HG02852 (cell line): Measurements from ENCODE around the gene FXYD2.

Experiments
- ATAC-seq: cut with Tn5 transposase; IDR thresholded peaks from one replicate; pipeline ENCODE4 v1.9.1; 2021; ENCODE audit warnings: mild to moderate bottlenecking, moderate library complexity; ENCODE audit not compliant: unreplicated experiment

Gene FXYD2

DNA sequence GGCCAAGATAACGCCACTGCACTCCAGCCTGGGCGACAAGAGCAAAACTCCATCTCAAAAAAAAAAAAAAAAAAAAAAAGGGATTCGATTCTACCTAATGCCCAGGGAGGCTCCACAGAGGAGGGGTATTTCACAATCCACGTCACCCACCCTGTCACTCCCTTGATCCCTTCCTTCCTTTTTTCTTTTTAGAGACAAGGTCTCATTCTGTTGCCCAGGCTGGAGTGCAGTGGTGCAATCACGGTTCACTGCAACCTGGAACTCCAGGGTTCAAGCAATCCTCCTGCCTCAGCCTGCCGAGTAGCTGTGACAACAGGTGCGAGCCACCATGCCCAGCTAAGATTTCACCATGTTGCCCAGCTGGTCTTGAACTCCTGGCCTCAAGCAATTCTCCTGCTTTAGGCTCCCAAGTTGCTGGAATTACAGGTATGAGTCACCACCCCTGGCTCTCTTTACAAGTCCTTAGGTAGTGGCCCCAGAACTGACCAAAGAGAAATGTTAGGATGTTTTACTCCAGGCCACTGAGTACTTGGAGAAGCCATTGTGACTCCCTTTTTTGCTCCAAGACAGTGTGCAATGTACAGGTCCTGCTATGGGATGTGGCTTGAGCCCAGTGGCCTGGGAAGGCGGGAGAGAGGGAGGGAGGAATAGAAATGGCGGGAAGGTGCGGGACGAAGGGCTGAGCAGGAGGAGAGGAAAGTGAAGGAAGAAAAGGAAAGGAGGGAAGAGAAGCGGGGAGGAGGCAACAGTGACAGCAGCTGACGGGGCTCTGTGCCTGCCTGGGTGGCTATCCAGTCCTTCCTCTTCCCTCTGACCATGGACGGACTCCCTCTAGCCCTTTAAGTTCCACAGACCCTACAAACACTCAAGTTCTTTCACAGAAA lies 11.8 kb upstream of the FXYD2 start:
- no peak for ATAC-seq

DNA sequence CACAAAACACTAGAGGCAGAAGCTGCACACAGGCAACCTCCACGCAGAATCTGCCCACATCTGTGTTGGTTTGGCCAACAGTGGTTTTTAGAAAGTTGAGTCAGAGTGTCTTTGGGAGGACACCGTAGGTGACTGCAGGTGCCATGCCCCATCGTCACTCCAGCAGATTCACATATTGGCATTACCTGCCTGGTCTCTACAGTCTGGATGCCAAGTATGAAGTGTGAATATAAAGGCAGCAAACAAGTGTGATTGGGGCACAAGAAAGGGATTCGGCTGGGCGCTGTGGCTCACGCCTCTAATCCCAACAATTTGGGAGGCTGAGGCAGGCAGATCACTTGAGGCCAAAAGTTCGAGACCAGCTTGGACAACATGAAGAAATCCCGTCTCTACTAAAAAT lies 11.0 kb upstream of the FXYD2 start:
- no peak for ATAC-seq

DNA sequence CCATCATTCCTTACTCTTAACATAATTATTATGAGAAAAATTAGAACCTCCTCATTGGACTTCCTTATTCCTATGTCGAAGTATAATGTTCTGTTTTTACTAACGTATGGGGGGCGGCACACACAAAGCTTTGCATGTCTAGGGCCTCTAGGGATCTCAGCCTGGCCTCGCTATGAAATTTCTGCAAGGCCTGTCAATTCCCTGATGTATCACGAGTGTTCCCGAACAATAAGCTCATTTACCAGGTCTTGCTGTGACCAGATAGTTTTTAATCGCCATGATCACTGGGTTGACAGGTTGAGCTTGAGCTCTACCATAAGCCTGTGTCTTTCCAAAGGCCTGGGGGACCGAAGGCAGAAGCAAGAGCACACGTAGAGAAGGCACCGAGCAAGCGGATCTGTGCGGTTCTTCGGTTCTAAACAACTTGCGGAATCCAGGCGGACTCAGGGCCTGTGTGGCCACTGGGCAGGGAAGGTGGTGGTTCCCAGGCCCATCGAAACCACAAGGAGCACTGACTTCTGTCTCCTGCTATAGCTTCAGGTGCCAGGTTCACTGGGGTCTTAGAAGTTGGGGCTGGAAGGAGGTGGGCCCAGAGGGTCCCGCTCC lies 10.4 kb upstream of the FXYD2 start:
- no peak for ATAC-seq

DNA sequence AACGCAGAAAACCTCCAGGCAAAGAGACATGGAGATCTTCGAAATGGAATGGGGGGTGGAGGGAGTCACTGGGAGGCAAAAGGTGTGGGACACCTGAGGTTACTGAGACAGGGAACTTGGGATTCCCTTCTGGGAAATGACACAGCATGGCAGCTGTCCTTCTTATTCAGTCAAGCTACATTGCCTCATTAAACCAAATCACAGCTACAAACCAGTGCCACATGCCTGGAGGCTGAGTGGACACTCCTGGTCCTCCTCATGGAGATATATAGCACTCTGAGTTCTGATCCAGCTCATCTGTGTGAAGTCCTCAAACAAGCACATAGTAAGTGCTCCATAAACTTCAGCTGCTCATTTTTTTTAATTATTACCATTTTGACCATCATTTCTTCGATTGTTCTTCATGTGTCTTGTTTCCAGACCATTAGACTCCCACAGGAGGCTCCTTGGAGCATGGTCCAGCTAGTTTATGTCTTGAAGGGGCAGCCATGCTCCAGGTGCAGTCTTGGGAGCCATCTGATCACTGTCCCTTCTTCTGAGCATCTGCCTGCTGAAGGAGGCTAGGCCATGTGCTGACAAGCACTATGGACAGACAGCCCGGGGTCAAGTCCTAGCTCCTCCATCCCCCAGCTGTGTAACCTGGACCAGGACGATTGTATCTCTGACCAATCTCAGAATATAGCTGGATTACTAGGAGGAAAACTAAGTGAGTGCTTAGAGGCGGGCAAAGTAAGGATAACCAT lies 9.7 kb upstream of the FXYD2 start:
- no peak for ATAC-seq

DNA sequence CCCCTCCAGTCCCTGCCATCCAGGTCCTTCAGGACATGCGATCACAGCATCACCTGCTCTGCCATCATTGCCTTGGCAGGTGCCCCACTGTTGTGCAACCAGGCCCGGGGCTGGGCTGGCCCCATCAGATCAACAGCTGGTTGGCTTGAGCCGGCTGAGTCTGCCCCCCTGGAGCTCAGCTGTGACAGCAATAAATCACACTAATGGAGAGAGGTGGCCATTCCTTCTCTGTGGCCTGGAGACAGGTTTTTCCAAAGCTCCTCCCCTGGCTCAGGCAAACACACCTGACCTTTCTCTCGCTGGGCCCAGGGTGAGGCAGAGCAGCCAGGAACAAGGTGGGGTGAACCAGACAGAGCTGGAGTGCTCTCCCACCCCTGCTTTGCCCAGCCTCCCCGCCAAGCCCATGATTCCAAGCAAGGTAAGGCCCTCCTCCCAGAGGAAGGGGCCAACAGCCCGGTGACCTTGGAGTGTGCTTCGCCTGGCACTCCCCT lies 8.9 kb upstream of the FXYD2 start:
- ATAC-seq: no peak

DNA sequence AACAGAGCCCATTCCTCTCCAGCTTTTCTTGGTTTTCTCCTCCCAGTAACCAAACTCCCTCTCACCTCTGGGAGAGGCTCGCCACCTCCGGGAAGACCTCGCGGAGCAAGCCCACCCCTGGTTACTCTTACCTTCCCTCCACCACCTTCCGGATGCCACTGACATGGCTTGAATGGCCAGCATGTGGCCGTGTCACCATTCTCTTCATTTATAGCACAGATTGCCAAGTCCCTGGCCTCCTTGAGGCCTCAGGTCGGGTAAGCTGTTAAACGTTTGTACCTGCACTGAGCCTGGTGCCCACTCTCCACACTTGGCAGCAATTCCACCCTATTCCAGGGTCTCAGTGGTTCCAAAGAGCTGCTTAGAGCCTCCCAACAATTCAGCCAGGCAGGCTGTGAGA lies 8.0 kb upstream of the FXYD2 start:
- ATAC-seq: no peak

DNA sequence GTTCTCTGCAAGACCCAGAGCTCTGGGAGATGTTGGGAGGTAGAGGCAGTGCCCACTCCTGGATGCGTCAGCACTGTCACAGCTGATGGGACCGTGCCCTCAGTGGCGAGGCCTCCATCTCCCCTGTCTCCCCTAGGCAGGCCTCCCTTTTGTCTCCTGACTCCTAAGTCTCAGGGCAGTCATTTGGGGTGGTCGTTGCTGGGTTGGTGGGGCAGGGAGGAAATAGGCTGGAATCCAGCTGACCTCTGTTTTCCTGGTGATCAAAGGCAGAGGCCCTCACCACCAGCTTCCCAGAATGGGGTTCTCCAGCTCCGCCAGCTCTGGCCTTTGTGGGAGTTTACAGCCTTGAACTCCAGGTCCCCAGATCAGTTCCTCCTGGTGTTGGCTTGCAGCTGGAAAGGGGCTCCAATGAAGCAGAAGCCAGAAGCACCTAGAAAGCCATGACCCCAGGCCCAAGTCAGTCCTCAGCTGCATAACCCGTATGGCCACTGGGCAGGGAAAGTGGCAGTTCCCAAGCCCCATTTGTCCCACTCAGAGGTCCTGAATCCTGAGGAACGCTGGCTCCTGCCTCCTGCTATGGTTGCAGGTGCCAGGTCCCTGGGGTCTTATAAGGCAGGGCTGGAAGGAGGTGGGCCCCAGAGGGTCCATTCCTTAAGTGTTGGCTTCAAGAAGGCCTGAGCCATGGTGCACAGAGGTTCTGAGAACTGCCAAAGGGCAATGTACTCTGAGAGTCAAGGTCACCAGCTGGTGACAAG lies 7.3 kb upstream of the FXYD2 start:
- no peak for ATAC-seq

DNA sequence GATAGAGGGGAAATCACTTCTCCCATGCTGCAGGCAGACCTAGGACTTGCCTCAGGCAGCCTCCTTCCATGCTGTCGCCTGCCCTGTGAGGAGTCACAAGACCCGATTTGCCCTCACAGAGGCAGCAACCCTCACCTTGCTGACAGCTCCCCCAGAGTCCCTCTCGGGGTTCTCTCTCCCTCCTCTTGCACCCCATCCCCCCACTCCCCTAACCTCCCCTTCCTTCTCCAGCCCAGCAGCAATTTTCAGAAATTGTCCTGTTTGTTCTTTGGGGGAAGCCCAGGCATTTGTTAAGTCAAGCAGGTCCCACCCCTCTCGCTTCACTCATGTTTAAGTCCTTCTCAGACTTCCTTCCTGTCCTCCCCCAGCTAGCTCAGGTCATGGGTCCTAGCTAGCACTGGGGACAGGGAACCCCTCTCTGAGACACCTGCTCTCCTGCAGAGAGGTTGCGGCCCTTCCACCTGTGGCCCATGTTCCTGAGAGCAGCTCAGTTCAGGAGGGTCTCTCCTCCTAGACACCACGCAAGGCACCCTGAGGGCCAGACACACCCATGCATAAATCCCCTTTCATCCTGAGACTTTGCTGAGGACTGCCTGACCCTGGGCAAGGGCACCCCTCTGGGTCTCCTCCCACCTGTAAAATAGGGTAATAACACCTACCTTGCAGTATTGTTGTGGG lies 6.3 kb upstream of the FXYD2 start:
- no peak for ATAC-seq

DNA sequence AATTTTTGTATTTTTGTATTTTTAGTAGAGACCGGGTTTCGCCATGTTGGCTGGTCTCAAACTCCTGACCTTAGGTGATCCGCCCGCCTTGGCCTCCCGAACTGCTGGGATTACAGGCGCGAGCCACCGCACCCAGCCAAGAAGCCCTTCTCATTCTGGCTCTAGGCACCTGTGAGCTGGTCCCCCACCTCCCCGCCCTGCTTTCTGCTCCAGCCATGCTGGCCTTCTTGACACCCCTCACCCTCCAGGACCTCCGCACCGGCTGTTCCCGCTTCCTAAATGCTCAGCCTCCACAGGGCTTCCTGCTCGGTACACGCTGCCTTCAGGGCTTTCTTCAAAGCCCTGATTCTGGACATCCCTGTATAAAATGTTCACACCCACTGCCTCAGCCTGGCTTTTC lies 5.5 kb upstream of the FXYD2 start:
- ATAC-seq: no peak

DNA sequence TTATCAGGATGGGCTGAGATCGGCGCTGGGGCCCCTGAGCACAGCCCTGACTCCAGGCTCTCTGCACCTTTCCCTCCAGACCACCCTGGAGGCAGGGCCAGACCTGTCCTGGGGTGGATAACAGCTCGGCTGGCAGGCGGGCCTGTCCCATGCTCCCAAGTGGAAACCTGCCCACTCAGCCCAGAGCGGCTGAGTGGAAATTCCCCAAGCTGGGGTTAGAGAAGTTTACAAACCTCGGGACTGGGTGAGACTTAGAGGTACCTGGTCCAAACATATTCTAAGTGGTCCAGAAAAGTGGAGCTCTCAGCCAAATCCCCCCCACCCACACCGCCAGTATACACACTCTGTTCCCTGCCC lies 4.8 kb upstream of the FXYD2 start:
- no peak for ATAC-seq

DNA sequence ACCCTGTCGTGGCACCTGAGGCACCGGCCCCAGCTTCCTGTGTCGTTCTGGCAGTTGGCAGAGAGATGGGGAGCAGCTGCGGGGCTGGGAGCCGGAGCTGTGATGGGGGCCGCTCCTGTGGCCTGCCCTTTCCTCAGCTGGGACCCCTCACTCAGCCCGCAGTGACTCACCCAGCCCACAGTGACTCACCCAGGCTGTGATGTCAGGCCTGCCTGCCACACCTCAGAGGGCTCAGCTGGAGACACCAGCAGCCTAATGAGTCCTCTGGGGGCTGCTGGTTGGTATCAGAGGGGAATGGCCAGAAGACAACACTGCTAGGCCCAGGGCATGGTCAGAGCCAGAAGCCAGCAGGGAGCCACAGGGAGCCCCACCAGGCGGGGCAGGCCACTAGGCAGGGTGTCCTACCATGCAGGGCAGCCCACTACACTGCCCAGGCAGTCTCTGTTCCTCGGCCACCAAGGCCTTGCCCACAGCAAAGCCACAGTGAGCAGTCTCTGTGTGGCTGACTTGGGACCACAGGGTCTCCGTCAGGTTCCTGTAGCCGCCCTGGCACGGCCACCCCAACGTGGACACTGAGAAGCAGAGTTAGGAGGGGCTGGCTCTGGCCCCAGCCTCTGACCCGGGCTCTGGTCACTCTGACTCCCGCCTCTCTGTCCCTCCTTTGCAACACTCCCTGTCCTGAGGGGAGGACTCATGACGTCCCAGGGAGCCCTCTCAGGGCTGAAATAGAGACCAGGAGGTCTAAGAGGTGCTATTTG lies 4.2 kb upstream of the FXYD2 start:
- ATAC-seq: no peak

DNA sequence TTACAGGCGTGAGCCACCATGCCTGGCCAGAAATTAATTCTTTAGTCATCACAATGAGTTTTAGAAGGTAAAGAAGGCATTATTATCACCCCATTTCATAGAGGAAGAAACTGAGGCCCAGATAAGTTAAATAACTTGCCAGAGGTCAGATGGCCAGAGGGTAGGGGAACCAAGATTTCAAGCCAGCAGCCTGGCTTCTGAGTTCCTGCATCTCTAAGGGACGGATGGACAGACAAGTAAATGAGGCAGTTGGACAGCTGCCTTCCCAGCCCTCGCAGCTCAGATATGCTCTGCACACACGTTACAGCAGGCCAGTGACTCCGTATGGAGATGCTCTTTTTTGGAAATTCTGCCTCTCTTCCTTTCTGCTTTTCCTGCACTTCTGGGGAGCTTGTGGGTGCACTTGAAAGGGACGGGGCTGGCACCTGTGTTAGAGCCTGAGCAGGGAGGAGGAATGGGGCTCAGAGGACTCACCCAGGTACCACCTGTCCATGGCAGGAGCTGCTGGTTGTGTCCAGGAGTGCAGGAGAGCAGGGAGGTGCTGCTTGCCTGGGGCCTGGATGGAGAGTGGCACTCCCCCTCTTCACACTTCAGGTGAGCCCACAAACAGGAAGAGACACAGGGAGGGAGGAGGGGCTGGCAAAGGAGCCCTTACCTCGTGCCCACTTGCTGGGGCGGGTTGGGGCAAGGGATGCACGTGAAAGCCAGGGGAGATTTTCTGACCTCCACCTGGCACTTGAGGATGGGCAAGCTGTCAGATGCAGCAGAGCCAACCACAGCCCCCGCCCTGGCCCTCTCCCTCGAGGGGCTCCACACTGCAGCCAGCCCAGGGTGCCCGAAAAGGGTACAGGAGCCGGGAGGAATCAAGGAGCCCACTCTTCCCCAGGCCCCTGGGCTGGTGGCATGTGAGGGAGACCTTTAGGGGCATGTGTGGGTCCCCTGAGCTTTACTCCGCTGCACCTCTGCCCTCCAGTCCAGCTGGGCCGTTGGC lies 3.3 kb upstream of the FXYD2 start:
- no peak for ATAC-seq

DNA sequence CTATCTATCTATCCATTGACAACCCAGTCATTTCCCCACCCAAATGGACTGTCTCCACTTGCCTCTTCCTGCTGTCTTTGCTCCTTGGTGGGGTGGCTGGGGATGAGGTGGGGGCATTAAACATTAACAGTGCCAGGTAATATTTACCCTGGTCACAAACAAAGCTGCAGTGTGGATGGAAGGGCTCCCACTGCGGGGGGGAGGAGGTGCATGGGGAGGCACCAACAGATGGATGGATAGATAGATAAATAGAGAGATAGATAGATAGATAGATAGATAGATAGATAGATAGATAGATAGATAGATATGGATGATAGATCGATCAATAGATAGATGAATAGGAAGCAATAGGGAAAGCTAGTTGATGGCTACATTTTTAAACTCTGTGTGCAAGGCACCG lies 2.3 kb upstream of the FXYD2 start:
- ATAC-seq: no peak

DNA sequence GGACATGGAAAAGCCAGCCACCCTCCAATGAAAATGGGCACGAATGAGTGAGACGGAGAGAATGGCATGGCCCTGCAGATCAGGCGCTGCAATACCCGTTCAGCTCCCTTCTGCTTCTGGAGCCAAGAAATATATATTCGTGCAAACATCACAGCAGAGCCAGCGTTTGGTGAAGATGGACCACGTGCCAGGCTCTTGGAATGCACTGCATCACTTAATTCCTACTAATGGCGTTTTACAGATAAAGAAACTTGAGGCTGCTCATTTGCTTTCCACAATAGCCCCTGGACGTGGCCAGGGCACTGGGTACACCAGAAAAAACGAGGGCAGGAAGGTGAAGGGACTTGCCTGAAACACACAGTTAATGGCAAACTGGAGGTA lies 1.6 kb upstream of the FXYD2 start:
- ATAC-seq: no peak

DNA sequence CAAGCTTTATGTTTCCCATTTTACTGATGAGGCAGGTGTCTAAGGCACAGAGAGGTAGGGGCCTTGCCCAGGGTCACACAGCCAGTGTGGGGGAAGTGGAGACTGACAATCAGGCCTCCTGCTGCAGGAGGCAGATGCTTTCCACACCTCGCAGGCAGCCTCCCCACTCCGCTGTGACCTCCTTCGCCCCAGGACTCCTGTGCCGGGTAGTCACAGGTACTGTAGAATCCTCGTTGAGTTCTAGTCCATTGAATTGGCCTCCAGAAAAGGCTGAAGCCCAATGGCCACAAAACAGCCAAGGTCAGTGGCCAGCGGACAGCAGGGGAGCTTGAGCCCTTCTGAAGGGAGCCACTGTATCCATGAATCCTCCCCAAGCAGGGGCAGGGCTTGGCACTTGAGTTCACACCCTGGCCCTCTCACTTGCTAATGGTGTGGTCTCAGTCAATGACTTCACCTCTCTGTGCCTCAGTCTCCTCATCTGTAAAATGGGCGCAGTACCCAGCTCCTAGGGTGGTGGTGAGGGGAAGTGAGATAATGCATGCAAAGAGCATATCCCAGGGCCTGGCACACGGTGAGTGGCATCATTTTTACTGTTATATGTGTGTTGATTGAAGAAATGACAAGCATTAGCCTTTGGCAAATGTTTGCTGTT lies 1.1 kb upstream of the FXYD2 start:
- ATAC-seq: no peak

DNA sequence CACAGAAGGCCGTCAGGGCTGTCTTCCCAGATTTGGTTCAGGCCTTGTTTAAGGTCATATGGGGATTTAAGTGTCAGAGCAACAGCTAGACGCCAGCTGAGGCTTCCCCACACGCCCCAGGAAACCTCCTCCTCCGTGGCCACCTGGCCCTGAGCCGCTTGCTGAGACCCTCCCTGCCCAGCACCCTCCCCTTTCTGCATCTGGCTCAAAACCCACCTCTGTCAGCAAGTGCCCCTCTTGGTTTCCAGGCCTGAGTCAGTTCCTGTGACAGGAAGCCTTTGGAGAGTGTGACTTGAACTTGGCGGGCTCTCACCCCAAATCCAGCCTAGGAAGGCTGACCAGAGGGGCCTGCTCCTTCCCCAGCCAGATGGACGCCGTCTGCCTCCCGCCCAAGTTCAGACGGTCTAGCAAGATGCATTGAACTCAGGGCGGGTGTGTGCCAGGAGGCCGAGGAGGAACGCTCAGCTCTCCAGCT lies 561 bp downstream of the FXYD2 start:
- ATAC-seq: no peak

DNA sequence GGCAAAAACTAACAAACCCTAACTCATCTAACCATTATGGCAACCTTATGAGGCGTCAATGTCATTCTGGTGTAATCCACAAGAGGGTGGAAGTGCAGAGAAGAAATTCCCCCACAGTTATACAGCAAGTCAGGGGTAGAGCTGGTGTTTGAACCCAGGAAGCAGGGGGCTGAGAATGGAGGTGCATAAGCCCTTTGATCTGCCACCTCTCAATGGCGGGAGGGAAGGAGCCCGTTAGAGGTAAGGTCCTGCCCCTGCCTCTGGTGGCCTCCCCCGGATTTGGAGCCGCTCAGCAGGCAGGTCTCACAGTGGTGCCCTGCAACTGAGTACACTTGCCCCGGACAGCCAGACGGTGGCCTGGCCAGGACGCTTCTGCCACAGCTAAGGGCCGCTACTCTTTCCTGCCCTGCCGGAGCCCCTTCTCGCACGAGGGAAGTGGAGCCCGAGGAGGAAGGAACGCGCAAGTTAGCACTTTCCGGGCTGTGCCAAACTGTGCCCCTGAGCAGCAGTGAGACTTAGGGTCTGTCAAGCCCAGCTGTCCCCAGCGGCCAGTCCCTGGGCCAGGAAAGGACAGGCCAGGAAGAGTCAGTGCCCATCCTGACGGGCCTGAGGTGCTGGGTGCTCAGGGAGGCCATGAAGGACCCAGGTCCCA lies 1.1 kb downstream of the FXYD2 start:
- ATAC-seq: no peak
